Hepatocyte (in vitro differentiated cells): ENCODE measurements around the gene HSD3B7. TPM values are rescaled to one million over a fixed set of nuclear protein-coding genes. Genes with fewer than 3 reads are reported as not detected.

Experiments used
- DNase-seq: peaks from one replicate; pipeline ENCODE4 v3.0.0-alpha.2; 2016; ENCODE audit warnings: low spot score
- H2AFZ ChIP-seq: fragments of 200-600 bp; sonication (generic); 2 replicates; pipeline ENCODE4 v1.6.0; 2016; ENCODE audit warnings: antibody characterized with exemption, mild to moderate bottlenecking
- H3K27ac ChIP-seq: fragments of 200-600 bp; sonication (generic); 2 replicates; pipeline ENCODE4 v1.5.1; 2016; ENCODE audit warnings: mild to moderate bottlenecking
- H3K27me3 ChIP-seq: fragments of 200-600 bp; sonication (generic); 2 replicates; pipeline ENCODE4 v1.6.1; 2016
- H3K36me3 ChIP-seq: fragments of 200-600 bp; sonication (generic); replicated peaks from 2 replicates; pipeline ENCODE4 v1.5.1; 2016; ENCODE audit warnings: low read depth; ENCODE audit not compliant: insufficient read depth
- H3K4me1 ChIP-seq: fragments of 200-600 bp; sonication (generic); 2 replicates; pipeline ENCODE4 v1.5.1; 2016; ENCODE audit warnings: mild to moderate bottlenecking, moderate library complexity; ENCODE audit not compliant: insufficient read depth
- H3K4me2 ChIP-seq: fragments of 200-600 bp; sonication (generic); 2 replicates; pipeline ENCODE4 v1.6.0; 2016
- H3K4me3 ChIP-seq: fragments of 200-600 bp; sonication (generic); 2 replicates; pipeline ENCODE4 v1.5.1; 2016; ENCODE audit warnings: mild to moderate bottlenecking
- H3K79me2 ChIP-seq: fragments of 200-600 bp; sonication (generic); 2 replicates; pipeline ENCODE4 v1.6.0; 2017; ENCODE audit warnings: mild to moderate bottlenecking
- H3K9me2 ChIP-seq: fragments of 200-600 bp; sonication (generic); replicated peaks from 2 replicates; pipeline ENCODE4 v1.6.0; 2017; ENCODE audit warnings: mild to moderate bottlenecking; ENCODE audit not compliant: insufficient read depth
- H3K9me3 ChIP-seq: fragments of 200-600 bp; sonication (generic); 2 replicates; pipeline ENCODE4 v1.5.1; 2016; ENCODE audit warnings: low read depth, mild to moderate bottlenecking
- H4K20me1 ChIP-seq: fragments of 200-600 bp; sonication (generic); 2 replicates; pipeline ENCODE4 v1.6.0; 2016; ENCODE audit warnings: mild to moderate bottlenecking; ENCODE audit not compliant: insufficient read depth, poor library complexity, severe bottlenecking
- EZH2 ChIP-seq: fragments of 200-600 bp; sonication (generic); IDR thresholded peaks from 2 replicates; pipeline ENCODE4 v1.6.1; 2016; ENCODE audit warnings: antibody characterized with exemption, mild to moderate bottlenecking, borderline replicate concordance
- EZH2phosphoT487 ChIP-seq: fragments of 200-600 bp; sonication (generic); IDR thresholded peaks from one replicate; pipeline ENCODE4 v1.6.1; 2018; ENCODE audit warnings: antibody characterized with exemption, mild to moderate bottlenecking, low read depth, moderate library complexity; ENCODE audit not compliant: unreplicated experiment, severe bottlenecking
- WGBS: methylation state at CpG from one replicate; pipeline ENCODE4 v1.1.6; 2016; ENCODE audit warnings: low lambda C conversion rate; ENCODE audit errors: missing lambda C conversion rate; 5-methylcytosine and 5-hydroxymethylcytosine counted together
- polyA plus RNA-seq: library from polyadenylated mRNA; unstranded; fragments of >200 nt; fragmentation: Nextera tagmentation; extraction: Ambion mirVana; gene quantifications from 2 replicates; pipeline ENCODE4 v1.2.1, GENCODE V29; 2016
- total RNA-seq: library from RNA; depleted of rRNA; stranded (reverse); fragments of >200 nt; gene quantifications from 2 replicates; pipeline ENCODE4 v1.2.3, GENCODE V29; 2014
- TF ChIP-seq, protein P1 (sequence below): fragments of 200-600 bp; sonication (generic); IDR thresholded peaks from 2 replicates; pipeline ENCODE4 v1.5.1; 2016; ENCODE audit warnings: antibody characterized with exemption, mild to moderate bottlenecking; ENCODE audit not compliant: poor library complexity

The HSD3B7 gene
- total and polyA plus RNA-seq, 2 experiments from 2014 or later: 17.5 to 20.8 TPM

DNA sequence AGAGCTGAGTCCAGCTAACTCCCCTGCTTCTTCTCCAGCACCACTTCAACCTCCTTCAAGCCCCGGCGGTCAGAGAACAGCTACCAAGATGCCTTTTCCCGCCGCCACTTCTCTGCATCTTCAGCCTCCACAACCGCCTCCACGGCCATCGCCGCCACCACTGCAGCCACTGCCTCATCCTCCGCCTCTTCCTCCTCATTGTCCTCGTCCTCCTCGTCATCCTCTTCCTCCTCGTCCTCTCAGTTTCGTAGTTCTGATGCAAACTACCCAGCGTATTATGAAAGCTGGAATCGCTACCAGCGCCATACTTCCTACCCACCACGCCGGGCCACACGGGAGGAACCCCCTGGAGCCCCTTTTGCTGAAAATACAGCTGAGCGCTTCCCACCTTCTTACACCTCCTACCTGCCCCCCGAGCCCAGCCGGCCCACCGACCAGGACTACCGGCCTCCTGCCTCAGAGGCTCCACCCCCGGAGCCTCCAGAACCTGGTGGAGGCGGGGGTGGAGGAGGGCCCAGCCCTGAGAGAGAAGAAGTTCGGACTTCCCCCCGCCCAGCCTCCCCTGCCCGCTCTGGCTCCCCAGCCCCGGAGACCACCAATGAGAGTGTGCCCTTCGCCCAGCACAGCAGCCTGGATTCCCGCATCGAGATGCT is 20.3 kb upstream of the HSD3B7 start:
- H3K9me2 ChIP-seq: no peaks in the 10 kb centered on the region
- H3K79me2 ChIP-seq: peaks cover 5% of the 10 kb centered on the region
- 97% methylated on average over 27 of the region's 33 CpGs for WGBS
- no peak overlapping the region for H3K4me3 ChIP-seq
- no peaks in the 10 kb centered on the region for H3K27me3 ChIP-seq
- no peak for DNase-seq
- no peaks in the 10 kb centered on the region for H3K4me1 ChIP-seq
- TF ChIP-seq, protein P1, sequence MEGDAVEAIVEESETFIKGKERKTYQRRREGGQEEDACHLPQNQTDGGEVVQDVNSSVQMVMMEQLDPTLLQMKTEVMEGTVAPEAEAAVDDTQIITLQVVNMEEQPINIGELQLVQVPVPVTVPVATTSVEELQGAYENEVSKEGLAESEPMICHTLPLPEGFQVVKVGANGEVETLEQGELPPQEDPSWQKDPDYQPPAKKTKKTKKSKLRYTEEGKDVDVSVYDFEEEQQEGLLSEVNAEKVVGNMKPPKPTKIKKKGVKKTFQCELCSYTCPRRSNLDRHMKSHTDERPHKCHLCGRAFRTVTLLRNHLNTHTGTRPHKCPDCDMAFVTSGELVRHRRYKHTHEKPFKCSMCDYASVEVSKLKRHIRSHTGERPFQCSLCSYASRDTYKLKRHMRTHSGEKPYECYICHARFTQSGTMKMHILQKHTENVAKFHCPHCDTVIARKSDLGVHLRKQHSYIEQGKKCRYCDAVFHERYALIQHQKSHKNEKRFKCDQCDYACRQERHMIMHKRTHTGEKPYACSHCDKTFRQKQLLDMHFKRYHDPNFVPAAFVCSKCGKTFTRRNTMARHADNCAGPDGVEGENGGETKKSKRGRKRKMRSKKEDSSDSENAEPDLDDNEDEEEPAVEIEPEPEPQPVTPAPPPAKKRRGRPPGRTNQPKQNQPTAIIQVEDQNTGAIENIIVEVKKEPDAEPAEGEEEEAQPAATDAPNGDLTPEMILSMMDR: no peak
- no peak for TF ChIP-seq EZH2phosphoT487
- TF ChIP-seq EZH2: no peak
- H3K9me3 ChIP-seq: no peaks in the 10 kb centered on the region
- H3K4me2 ChIP-seq: no peak overlapping the region
- H4K20me1 ChIP-seq: peaks cover 5% of the 10 kb centered on the region
- H2AFZ ChIP-seq: no peak overlapping the region
- no peak overlapping the region for H3K27ac ChIP-seq
- peaks cover 3% of the 10 kb centered on the region for H3K36me3 ChIP-seq

DNA sequence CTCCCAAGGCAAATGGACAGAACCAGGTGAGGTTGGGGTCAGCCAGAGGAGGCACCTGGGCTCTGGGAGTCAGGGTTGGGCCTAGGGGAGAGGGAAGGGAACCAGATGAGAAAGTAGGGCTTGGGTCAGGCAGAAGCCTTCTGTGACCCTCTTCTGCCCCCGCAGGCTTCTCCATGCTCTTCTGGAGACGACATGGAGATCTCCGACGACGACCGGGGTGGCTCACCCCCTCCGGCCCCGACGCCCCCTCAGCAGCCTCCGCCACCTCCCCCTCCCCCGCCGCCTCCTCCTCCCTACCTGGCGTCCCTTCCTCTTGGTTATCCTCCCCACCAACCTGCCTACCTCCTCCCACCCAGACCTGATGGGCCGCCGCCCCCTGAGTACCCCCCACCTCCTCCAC is 19.6 kb upstream of the HSD3B7 start:
- Histone ChIP-seq H3K36me3 (peaks cover 3% of the 10 kb centered on the region), H3K79me2 (no peaks in the 10 kb centered on the region), H3K4me3 (no peak overlapping the region), H3K27ac (no peak overlapping the region), H4K20me1 (peaks cover under 1% of the 10 kb centered on the region), H3K27me3 (no peaks in the 10 kb centered on the region), H3K9me2 (no peaks in the 10 kb centered on the region), H2AFZ (no peak overlapping the region), H3K4me2 (no peak overlapping the region), H3K4me1 (no peaks in the 10 kb centered on the region), H3K9me3 (no peaks in the 10 kb centered on the region)
- TF ChIP-seq, protein P1: no peak
- TF ChIP-seq EZH2phosphoT487 (no peak), EZH2 (no peak)
- no CpG with 5 or more reads among the region's 15 CpGs for WGBS
- DNase-seq: no peak

- Histone ChIP-seq H3K27me3 (no peaks in the 10 kb centered on the region), H3K9me3 (no peaks in the 10 kb centered on the region), H3K4me3 (no peak overlapping the region), H3K9me2 (no peaks in the 10 kb centered on the region), H3K36me3 (peaks cover 3% of the 10 kb centered on the region), H3K79me2 (no peaks in the 10 kb centered on the region), H3K27ac (no peak overlapping the region), H4K20me1 (no peaks in the 10 kb centered on the region), H3K4me1 (no peaks in the 10 kb centered on the region), H2AFZ (no peak overlapping the region), H3K4me2 (no peak overlapping the region)
- 95% methylated on average over 19 of the region's 19 CpGs for WGBS
- DNase-seq: no peak
- TF ChIP-seq EZH2 (no peak), EZH2phosphoT487 (no peak)
- TF ChIP-seq, protein P1: no peak
These were observed 18.9 kb upstream of the HSD3B7 start for GRCh38 chr16:30966033-30966619.
